K562 (cell line): ENCODE results near the gene ZRANB1.

ENCODE experiments used
- NCOA2 ChIP-seq, 2 experiments: fragments of 450-650 bp; IDR thresholded peaks; 2 replicates each; pipeline ENCODE4 v1.6.1; 2018; ENCODE audit warnings: mild to moderate bottlenecking in 2 of 2, moderate library complexity in 1 of 2; ENCODE audit not compliant: partially characterized antibody in 2 of 2
- NFATC3 ChIP-seq: fragments of 450-650 bp; IDR thresholded peaks from 2 replicates; pipeline ENCODE4 v1.6.1; 2017; ENCODE audit warnings: mild to moderate bottlenecking
- TCFL5 ChIP-seq: fragments of 250-450 bp; sonication (Bioruptor Pico); conservative IDR thresholded peaks from 2 replicates; pipeline ENCODE4 v1.6.1; 2021; ENCODE audit warnings: mild to moderate bottlenecking, moderate library complexity, matching md5 sums
- ZNF121 ChIP-seq: sonication (generic); formaldehyde crosslinking; conservative IDR thresholded peaks from 2 replicates; pipeline ENCODE4 v1.8.0; 2022; ENCODE audit warnings: missing genetic modification reagents
- TF ChIP-seq, protein P1 (sequence below), 3 experiments: IDR thresholded peaks in 2 of 3; conservative IDR thresholded peaks in 1 of 3; 2 replicates each; pipeline ENCODE4 v1.5.1; 2011 to 2012; ENCODE audit warnings: low read length in 3 of 3, mild to moderate bottlenecking in 3 of 3, control low read depth in 2 of 3, improper control_type of control experiment in 1 of 3, inconsistent platforms in 1 of 3, low read depth in 1 of 3, mixed read lengths in 1 of 3, moderate library complexity in 1 of 3; ENCODE audit not compliant: insufficient read depth in 2 of 3
- TF ChIP-seq, protein P2 (sequence below): fragments of 450-650 bp; IDR thresholded peaks from 2 replicates; pipeline ENCODE4 v1.6.1; 2016; ENCODE audit warnings: antibody characterized with exemption
- TF ChIP-seq, protein P3 (sequence below): IDR thresholded peaks from 2 replicates; pipeline ENCODE4 v1.6.1; 2011; ENCODE audit warnings: borderline replicate concordance, low read depth, mild to moderate bottlenecking, moderate library complexity, low read length; ENCODE audit not compliant: insufficient read depth, poor library complexity, severe bottlenecking

DNA sequence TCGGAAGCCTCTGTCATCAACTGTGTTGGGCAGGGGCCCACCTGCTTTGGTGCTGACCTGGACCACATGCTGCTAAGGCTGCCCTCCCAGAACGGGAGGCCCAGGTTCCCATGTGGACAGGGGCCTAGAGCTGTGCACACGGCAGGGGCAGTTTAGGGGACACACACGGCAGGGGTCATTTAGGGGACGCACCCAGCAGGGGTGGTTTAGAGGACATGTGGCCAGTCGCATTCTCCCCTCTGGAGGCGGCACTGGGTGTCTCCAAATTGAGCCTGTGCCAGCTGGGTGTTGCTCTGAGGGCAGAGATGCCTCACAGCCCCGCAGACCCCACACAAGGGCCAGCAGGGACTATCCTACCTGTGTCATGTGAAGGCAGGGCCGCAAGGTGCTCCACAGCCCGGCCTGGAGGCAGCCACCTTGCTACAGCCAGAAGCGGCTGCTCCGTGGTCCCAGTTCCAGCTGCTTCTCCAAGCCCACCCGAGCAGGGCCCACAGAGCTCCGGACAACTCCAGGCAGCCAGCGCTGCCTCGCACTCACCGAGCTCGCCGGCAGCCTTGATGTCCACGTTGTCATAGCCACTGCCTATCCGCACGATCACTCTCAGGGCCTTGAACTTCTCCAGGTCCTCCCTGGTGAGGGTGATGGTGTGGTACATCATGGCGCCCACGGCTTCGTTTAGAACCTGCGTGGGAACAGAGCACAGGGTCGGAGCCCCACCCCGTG, 60.7 kb downstream of the ZRANB1 start:
- TF ChIP-seq ZNF121 (CRISPR knock-in tag) (no peak), TCFL5 (CRISPR knock-in tag) (no peak), NFATC3 (no peak), NCOA2 (IDR thresholded peaks at IDR 0.05; ENCODE audit: partially characterized antibody in 2 of 2) (no peak)
- TF ChIP-seq, protein P1, sequence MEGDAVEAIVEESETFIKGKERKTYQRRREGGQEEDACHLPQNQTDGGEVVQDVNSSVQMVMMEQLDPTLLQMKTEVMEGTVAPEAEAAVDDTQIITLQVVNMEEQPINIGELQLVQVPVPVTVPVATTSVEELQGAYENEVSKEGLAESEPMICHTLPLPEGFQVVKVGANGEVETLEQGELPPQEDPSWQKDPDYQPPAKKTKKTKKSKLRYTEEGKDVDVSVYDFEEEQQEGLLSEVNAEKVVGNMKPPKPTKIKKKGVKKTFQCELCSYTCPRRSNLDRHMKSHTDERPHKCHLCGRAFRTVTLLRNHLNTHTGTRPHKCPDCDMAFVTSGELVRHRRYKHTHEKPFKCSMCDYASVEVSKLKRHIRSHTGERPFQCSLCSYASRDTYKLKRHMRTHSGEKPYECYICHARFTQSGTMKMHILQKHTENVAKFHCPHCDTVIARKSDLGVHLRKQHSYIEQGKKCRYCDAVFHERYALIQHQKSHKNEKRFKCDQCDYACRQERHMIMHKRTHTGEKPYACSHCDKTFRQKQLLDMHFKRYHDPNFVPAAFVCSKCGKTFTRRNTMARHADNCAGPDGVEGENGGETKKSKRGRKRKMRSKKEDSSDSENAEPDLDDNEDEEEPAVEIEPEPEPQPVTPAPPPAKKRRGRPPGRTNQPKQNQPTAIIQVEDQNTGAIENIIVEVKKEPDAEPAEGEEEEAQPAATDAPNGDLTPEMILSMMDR (IDR thresholded peaks at IDR 0.05 in 2 of 3, conservative IDR thresholded peaks at IDR 0.05 in 1 of 3; ENCODE audit: insufficient read depth in 2 of 3, low read depth in 1 of 3, low read length in 3 of 3), result no peak
- TF ChIP-seq, protein P2, sequence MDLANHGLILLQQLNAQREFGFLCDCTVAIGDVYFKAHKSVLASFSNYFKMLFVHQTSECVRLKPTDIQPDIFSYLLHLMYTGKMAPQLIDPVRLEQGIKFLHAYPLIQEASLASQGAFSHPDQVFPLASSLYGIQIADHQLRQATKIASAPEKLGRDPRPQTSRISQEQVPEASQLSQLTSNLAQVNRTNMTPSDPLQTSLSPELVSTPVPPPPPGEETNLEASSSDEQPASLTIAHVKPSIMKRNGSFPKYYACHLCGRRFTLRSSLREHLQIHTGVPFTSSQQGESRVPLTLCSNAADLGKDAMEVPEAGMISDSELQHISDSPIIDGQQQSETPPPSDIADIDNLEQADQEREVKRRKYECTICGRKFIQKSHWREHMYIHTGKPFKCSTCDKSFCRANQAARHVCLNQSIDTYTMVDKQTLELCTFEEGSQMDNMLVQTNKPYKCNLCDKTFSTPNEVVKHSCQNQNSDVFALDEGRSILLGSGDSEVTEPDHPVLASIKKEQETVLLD, result no peak
- TF ChIP-seq, protein P3, sequence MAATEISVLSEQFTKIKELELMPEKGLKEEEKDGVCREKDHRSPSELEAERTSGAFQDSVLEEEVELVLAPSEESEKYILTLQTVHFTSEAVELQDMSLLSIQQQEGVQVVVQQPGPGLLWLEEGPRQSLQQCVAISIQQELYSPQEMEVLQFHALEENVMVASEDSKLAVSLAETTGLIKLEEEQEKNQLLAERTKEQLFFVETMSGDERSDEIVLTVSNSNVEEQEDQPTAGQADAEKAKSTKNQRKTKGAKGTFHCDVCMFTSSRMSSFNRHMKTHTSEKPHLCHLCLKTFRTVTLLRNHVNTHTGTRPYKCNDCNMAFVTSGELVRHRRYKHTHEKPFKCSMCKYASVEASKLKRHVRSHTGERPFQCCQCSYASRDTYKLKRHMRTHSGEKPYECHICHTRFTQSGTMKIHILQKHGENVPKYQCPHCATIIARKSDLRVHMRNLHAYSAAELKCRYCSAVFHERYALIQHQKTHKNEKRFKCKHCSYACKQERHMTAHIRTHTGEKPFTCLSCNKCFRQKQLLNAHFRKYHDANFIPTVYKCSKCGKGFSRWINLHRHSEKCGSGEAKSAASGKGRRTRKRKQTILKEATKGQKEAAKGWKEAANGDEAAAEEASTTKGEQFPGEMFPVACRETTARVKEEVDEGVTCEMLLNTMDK, result no peak
